Measurements from ENCODE around the gene GJC1. TPM values are rescaled to one million over a fixed set of nuclear protein-coding genes. Genes with fewer than 3 reads are reported as not detected.
"Not testable (repeated sequence)": the region's sequence is repeated elsewhere in the genome, so short reads cannot be mapped to it uniquely, and the experiment has no call there.

GJC1 gene
- total RNA-seq, 1 donor from 2014 or later, result 9.9 TPM

DNA sequence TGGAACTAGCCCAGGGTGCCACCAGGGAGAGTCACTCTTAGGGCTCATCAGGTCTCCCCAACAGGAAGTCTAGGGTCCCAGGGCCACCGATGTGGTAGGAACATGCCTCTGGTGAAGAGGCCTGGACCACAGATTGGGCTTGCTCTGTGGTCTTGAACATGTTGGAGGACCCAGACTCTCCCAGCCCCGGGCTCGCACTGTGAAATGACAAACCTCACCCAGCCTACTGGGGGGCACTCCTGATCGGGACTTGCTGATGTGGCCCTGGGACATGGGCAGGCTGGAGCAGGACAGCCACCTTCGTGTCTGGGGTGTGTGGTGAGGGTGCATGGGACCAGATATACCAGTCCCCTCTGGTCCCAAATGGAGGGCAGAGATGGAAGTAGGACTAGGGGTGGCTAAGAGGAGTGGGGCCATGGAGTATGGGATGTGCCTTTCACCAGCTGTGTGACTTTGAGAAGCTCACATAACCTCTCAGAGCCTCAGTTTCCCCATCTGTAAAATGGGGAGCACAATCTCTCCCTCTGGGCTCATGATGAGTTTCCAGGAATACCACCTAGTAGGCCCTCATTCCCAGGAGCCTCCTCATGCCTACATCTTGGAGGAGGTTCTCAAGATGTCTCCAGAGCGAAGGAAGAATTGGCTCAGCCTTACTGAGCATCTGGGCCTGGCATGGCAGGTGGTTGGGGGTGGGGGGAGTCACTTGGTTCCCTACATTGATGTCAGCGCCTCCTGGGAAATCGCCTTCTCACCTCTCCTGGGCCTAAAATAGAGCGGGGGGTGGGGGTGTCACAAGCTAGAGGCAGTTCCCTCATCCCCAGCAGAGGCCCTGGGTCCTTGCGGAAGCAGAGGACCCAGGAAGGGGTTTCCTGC, 72.8 kb downstream of the GJC1 start:
- DNase-seq (ENCODE audit: low spot score in 2 of 2), result no peak
- no peaks in the 10 kb centered on the region for H3K36me3 ChIP-seq
- TF ChIP-seq, protein P1, sequence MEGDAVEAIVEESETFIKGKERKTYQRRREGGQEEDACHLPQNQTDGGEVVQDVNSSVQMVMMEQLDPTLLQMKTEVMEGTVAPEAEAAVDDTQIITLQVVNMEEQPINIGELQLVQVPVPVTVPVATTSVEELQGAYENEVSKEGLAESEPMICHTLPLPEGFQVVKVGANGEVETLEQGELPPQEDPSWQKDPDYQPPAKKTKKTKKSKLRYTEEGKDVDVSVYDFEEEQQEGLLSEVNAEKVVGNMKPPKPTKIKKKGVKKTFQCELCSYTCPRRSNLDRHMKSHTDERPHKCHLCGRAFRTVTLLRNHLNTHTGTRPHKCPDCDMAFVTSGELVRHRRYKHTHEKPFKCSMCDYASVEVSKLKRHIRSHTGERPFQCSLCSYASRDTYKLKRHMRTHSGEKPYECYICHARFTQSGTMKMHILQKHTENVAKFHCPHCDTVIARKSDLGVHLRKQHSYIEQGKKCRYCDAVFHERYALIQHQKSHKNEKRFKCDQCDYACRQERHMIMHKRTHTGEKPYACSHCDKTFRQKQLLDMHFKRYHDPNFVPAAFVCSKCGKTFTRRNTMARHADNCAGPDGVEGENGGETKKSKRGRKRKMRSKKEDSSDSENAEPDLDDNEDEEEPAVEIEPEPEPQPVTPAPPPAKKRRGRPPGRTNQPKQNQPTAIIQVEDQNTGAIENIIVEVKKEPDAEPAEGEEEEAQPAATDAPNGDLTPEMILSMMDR (IDR thresholded peaks at IDR 0.05), result no peak
- H3K27me3 ChIP-seq, result peaks cover 9% of the 10 kb centered on the region
- intact Hi-C loops (cut with DNase I), result no loop called here
- no peaks in the 10 kb centered on the region for H3K9me3 ChIP-seq
- peaks cover 5 to 13% of the 10 kb centered on the region in 2 donors for H3K4me1 ChIP-seq
- H3K4me3 ChIP-seq, result no peak overlapping the region
- no peak overlapping the region for H3K27ac ChIP-seq

DNA sequence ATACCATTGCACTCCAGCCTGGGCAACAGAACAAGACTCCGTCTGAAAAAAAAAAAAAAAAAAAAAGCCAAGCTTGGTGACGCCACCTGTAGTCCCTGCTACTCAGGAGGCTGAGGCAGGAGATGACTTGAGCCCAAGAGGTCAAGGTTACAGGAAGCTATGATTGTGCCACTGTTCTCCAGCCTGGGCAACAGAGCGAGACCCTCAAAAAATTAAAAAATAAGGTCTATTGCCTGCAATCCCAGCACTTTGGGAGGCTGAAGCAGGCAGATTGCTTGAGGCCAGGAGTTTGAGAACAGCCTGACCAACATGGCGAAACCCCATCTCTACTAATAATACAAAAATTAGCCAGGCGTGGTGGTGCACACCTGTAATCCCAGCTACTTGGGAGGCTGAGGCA, 74.9 kb downstream of the GJC1 start:
- intact Hi-C loops (cut with DNase I); H3K36me3 ChIP-seq; H3K27ac ChIP-seq; DNase-seq (ENCODE audit: low spot score in 2 of 2); H3K4me3 ChIP-seq; H3K9me3 ChIP-seq; H3K27me3 ChIP-seq: not testable (repeated sequence)
- peaks cover 5 to 13% of the 10 kb centered on the region in 2 donors for H3K4me1 ChIP-seq

DNA sequence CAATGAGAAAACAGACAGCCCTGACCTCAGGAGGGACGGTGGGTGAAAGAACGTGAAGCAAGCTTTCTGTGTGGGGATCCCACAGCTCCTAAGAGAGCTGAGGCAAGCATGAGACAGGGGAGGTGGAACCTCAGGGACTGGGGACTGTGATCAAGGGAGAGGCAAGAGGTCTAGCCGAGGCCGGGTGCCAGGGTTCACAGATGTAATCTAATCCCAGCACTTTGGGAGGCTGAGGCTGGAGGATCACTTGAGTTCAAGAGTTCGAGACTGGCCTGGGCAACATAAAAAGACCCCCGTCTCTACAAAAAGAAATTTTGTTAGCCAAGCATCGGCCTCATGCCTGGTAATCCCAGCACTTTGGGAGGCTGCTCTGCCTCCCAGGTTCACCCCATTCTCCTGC, 75.8 kb downstream of the GJC1 start:
- no peaks in the 10 kb centered on the region for H3K36me3 ChIP-seq
- intact Hi-C loops (cut with DNase I), result no loop called here
- no peak overlapping the region for H3K4me3 ChIP-seq
- peaks cover under 1 to 6% of the 10 kb centered on the region in 2 donors for H3K4me1 ChIP-seq
- peaks cover under 1% of the 10 kb centered on the region for H3K27me3 ChIP-seq
- H3K27ac ChIP-seq, result no peak overlapping the region
- DNase-seq (ENCODE audit: low spot score in 2 of 2), result no peak
- no peaks in the 10 kb centered on the region for H3K9me3 ChIP-seq
- TF ChIP-seq, protein P1 (IDR thresholded peaks at IDR 0.05), result no peak

DNA sequence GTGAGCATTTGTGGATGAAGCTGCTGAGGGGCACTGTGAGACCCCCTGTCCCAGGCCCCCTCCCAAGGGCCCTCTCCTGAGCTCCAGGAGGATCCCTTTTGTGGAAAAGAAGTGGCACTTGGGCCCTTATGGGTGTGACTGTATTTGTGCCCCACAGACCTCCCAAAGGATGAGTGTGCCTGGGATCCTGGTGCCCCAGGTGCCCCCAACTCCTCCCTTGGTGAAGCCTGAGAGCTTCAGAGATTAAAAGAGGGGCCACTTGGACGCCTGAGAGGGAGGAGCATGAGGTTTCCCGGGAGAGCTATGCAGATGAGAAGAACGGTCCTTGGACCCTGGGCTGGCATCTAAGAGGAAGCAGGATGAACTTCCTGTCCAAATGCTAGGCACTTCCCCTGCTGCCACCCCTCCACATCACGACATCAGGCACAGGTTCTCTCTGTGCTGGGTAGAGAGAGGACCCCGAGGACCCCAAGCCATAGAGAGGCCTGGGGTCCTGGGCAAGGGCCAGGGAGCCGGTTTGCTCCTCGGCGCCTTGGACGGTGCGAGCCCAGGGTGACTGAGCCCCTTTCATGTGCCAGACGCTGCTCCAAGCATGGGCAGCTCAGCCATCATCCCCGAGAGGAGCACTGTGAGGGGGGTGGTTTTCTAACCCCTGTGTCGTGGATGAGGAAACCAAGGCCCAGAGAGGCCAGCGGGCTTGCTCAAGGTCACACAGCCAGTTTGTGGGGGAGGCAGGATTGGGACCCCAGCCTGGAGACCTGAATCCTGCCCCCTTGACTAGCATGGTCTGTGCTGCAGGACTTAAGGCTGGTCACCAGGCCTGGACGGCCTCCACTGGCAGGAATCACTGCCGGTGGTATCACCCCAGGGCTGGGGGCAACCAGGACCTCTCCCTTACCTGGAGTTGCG, 76.9 kb downstream of the GJC1 start:
- no peaks in the 10 kb centered on the region for H3K36me3 ChIP-seq
- H3K27me3 ChIP-seq, result no peaks in the 10 kb centered on the region
- no peak overlapping the region for H3K27ac ChIP-seq
- H3K9me3 ChIP-seq, result no peaks in the 10 kb centered on the region
- intact Hi-C loops (cut with DNase I), result no loop called here
- no peak overlapping the region for H3K4me3 ChIP-seq
- H3K4me1 ChIP-seq, result no peaks in the 10 kb centered on the region
- DNase-seq (ENCODE audit: low spot score in 2 of 2), result no peak
- TF ChIP-seq, protein P1 (IDR thresholded peaks at IDR 0.05), result no peak

DNA sequence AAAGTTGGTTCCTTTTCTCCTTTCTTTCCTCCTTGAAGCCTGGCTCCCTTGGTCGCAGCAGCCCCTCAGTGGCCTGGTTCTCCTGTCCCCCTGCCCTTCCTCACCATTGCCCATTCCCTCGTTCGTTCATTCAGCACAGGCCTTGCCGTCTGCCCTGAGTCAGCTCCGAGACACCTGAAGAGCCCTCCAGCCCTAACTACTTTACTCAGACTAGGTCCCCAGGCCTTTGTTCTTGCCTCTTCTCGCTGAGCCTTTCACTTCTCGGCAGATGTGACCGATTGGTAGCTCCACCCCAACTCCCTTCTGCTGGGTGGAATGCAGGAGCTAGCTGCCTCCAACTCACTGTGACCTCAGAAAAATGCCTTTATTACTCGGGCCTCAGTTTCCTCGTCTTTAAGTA, 78.3 kb downstream of the GJC1 start:
- Histone ChIP-seq H3K9me3 (no peaks in the 10 kb centered on the region), H3K27me3 (no peaks in the 10 kb centered on the region), H3K36me3 (no peaks in the 10 kb centered on the region), H3K4me3 (no peak overlapping the region), H3K27ac (no peak overlapping the region), H3K4me1 (no peaks in the 10 kb centered on the region)
- TF ChIP-seq, protein P1 (IDR thresholded peaks at IDR 0.05), result no peak
- no peak for DNase-seq (ENCODE audit: low spot score in 2 of 2)
- intact Hi-C loops (cut with DNase I), result no loop called here

DNA sequence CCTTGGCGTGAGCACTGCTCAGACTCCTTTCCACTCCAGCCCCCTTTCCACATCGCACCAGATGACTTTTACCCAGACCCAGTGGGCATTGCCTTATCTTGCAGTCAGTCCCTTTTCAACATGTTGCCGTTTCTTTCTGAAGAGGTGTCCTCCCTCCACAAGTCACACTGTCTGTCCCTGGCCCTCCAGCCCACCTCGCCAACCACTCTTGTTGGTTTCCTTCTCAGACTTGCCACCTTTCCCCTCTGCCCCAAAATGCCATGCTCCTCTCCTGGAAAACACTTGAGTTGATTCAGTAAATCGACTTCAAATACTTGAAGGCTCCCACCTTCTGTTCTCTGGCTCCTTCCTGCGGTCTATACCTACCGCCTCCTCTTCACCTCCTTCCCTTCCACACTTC, 78.8 kb downstream of the GJC1 start:
- DNase-seq (ENCODE audit: low spot score in 2 of 2), result no peak
- Histone ChIP-seq H3K9me3 (no peaks in the 10 kb centered on the region), H3K27me3 (no peaks in the 10 kb centered on the region), H3K4me3 (no peak overlapping the region), H3K27ac (no peak overlapping the region), H3K4me1 (no peaks in the 10 kb centered on the region), H3K36me3 (no peaks in the 10 kb centered on the region)
- intact Hi-C loops (cut with DNase I), result no loop called here
- TF ChIP-seq, protein P1 (IDR thresholded peaks at IDR 0.05), result no peak
